Stimulated activated naive CD4-positive, alpha-beta T cell (primary cell): ENCODE data around the gene PLCXD1.
"Not testable (repeated sequence)": the region's sequence is repeated elsewhere in the genome, so short reads cannot be mapped to it uniquely, and the experiment has no call there.

Experiments
- DNase-seq, 6 experiments: peaks; one replicate each; lab custom pipeline; 2025; lab: John Stamatoyannopoulos, UW

Gene PLCXD1

GRCh38 chrX:281166-281999, at the start of gene PLCXD1:
Gene PLCXD1 (plus strand): TSS chrX:281381. CDS start chrX:284188, 2,807 bp downstream.
- no peak for DNase-seq

- not testable (repeated sequence) for DNase-seq
Observed at GRCh38 chrX:231637-232277, 49.4 kb upstream of the PLCXD1 start.

GRCh38 chrX:232278-232655, 48.9 kb upstream of the PLCXD1 start:
- DNase-seq, result not testable (repeated sequence)

GRCh38 chrX:236201-236600, 45.0 kb upstream of the PLCXD1 start:
- not testable (repeated sequence) for DNase-seq

GRCh38 chrX:250965-251364, 30.2 kb upstream of the PLCXD1 start:
- no peak for DNase-seq

- DNase-seq, result not testable (repeated sequence)
Observed at GRCh38 chrX:251396-252243, 29.6 kb upstream of the PLCXD1 start.

GRCh38 chrX:252244-252956, 28.8 kb upstream of the PLCXD1 start:
- DNase-seq, result no peak

- DNase-seq, result no peak
Observed at GRCh38 chrX:252957-253291, 28.3 kb upstream of the PLCXD1 start.

GRCh38 chrX:253451-254297, 27.5 kb upstream of the PLCXD1 start:
- no peak for DNase-seq

- DNase-seq, result no peak
Observed at GRCh38 chrX:254630-255215, 26.5 kb upstream of the PLCXD1 start.

- no peak for DNase-seq
Observed at GRCh38 chrX:255923-256331, 25.3 kb upstream of the PLCXD1 start.

- not testable (repeated sequence) for DNase-seq
Observed at GRCh38 chrX:257054-257453, 24.1 kb upstream of the PLCXD1 start.

GRCh38 chrX:257681-258289, 23.4 kb upstream of the PLCXD1 start:
- DNase-seq, result no peak

- DNase-seq, result no peak
Observed at GRCh38 chrX:258291-259040, 22.7 kb upstream of the PLCXD1 start.

- no peak for DNase-seq
Observed at GRCh38 chrX:259692-260355, 21.4 kb upstream of the PLCXD1 start.

GRCh38 chrX:261167-261918, 19.8 kb upstream of the PLCXD1 start:
- DNase-seq, result no peak

- no peak for DNase-seq
Observed at GRCh38 chrX:261919-262352, 19.2 kb upstream of the PLCXD1 start.

GRCh38 chrX:262381-262909, 18.7 kb upstream of the PLCXD1 start:
- no peak for DNase-seq
